ENCODE data around the gene ROR1. TPM values are rescaled to one million over a fixed set of nuclear protein-coding genes. Genes with fewer than 3 reads are reported as not detected.

ROR1 gene
- total RNA-seq, 1 donor from 2014 or later: 6.7 TPM

GRCh38 chr1:63871463-63871862 is 97.6 kb downstream of the ROR1 start:
- DNase-seq (ENCODE audit: low spot score): no peak
- no peak overlapping the region for H3K27ac Mint-ChIP-seq (ENCODE audit: unreplicated experiment)
- no peaks in the 10 kb centered on the region for H3K9me3 Mint-ChIP-seq (ENCODE audit: unreplicated experiment)
- TF ChIP-seq CTCF (IDR thresholded peaks at IDR 0.05; ENCODE audit: unreplicated experiment): no peak
- peaks cover 3% of the 10 kb centered on the region for H3K4me1 Mint-ChIP-seq (ENCODE audit: unreplicated experiment)
- no peaks in the 10 kb centered on the region for H3K36me3 Mint-ChIP-seq (ENCODE audit: low read depth, unreplicated experiment)
- H3K27me3 Mint-ChIP-seq (ENCODE audit: unreplicated experiment): peaks cover 1% of the 10 kb centered on the region
- no peak overlapping the region for H3K4me3 Mint-ChIP-seq (ENCODE audit: unreplicated experiment)

GRCh38 chr1:63873751-63874150 is 99.9 kb downstream of the ROR1 start:
- no peak for DNase-seq (ENCODE audit: low spot score)
- no peaks in the 10 kb centered on the region for H3K27me3 Mint-ChIP-seq (ENCODE audit: unreplicated experiment)
- no peak for TF ChIP-seq CTCF (IDR thresholded peaks at IDR 0.05; ENCODE audit: unreplicated experiment)
- H3K4me3 Mint-ChIP-seq (ENCODE audit: unreplicated experiment): no peak overlapping the region
- H3K4me1 Mint-ChIP-seq (ENCODE audit: unreplicated experiment): peaks cover 9% of the 10 kb centered on the region
- H3K36me3 Mint-ChIP-seq (ENCODE audit: low read depth, unreplicated experiment): no peaks in the 10 kb centered on the region
- H3K9me3 Mint-ChIP-seq (ENCODE audit: unreplicated experiment): no peaks in the 10 kb centered on the region
- H3K27ac Mint-ChIP-seq (ENCODE audit: unreplicated experiment): no peak overlapping the region

GRCh38 chr1:63874278-63874880 is 100.6 kb downstream of the ROR1 start:
- no peak overlapping the region for H3K4me3 Mint-ChIP-seq (ENCODE audit: unreplicated experiment)
- no peak for TF ChIP-seq CTCF (IDR thresholded peaks at IDR 0.05; ENCODE audit: unreplicated experiment)
- H3K27ac Mint-ChIP-seq (ENCODE audit: unreplicated experiment): no peak overlapping the region
- no peak for DNase-seq (ENCODE audit: low spot score)
- no peaks in the 10 kb centered on the region for H3K36me3 Mint-ChIP-seq (ENCODE audit: low read depth, unreplicated experiment)
- H3K27me3 Mint-ChIP-seq (ENCODE audit: unreplicated experiment): no peaks in the 10 kb centered on the region
- peaks cover 13% of the 10 kb centered on the region for H3K4me1 Mint-ChIP-seq (ENCODE audit: unreplicated experiment)
- no peaks in the 10 kb centered on the region for H3K9me3 Mint-ChIP-seq (ENCODE audit: unreplicated experiment)

- no peak overlapping the region for H3K27ac Mint-ChIP-seq (ENCODE audit: unreplicated experiment)
- H3K27me3 Mint-ChIP-seq (ENCODE audit: unreplicated experiment): peaks cover 1% of the 10 kb centered on the region
- no peak for DNase-seq (ENCODE audit: low spot score)
- H3K9me3 Mint-ChIP-seq (ENCODE audit: unreplicated experiment): no peaks in the 10 kb centered on the region
- no peaks in the 10 kb centered on the region for H3K36me3 Mint-ChIP-seq (ENCODE audit: low read depth, unreplicated experiment)
- no peak for TF ChIP-seq CTCF (IDR thresholded peaks at IDR 0.05; ENCODE audit: unreplicated experiment)
- peaks cover 13% of the 10 kb centered on the region for H3K4me1 Mint-ChIP-seq (ENCODE audit: unreplicated experiment)
- H3K4me3 Mint-ChIP-seq (ENCODE audit: unreplicated experiment): no peak overlapping the region
These were observed 101.8 kb downstream of the ROR1 start for GRCh38 chr1:63875636-63876035.

GRCh38 chr1:63877021-63877767 is 103.4 kb downstream of the ROR1 start:
- Mint-ChIP-seq H3K4me1 (ENCODE audit: unreplicated experiment) (peaks cover 13% of the 10 kb centered on the region), H3K27me3 (ENCODE audit: unreplicated experiment) (peaks cover 1% of the 10 kb centered on the region)
- no peak for DNase-seq (ENCODE audit: low spot score)

More at GRCh38 chr1:63877021-63877767, 103.4 kb downstream of the ROR1 start:
- Mint-ChIP-seq H3K9me3 (ENCODE audit: unreplicated experiment) (no peaks in the 10 kb centered on the region), H3K4me3 (ENCODE audit: unreplicated experiment) (no peak overlapping the region), H3K36me3 (ENCODE audit: low read depth, unreplicated experiment) (no peaks in the 10 kb centered on the region), H3K27ac (ENCODE audit: unreplicated experiment) (no peak overlapping the region)
- TF ChIP-seq CTCF (IDR thresholded peaks at IDR 0.05; ENCODE audit: unreplicated experiment): no peak
